Hepatocyte (in vitro differentiated cells): ENCODE measurements around the gene OR51B4.

ENCODE experiments used
- EZH2phosphoT487 ChIP-seq: fragments of 200-600 bp; sonication (generic); IDR thresholded peaks from one replicate; pipeline ENCODE4 v1.6.1; 2018; ENCODE audit warnings: antibody characterized with exemption, mild to moderate bottlenecking, low read depth, moderate library complexity; ENCODE audit not compliant: unreplicated experiment, severe bottlenecking
- TF ChIP-seq, protein P1 (sequence below): fragments of 200-600 bp; sonication (generic); IDR thresholded peaks from 2 replicates; pipeline ENCODE4 v1.5.1; 2016; ENCODE audit warnings: antibody characterized with exemption, mild to moderate bottlenecking; ENCODE audit not compliant: poor library complexity

DNA sequence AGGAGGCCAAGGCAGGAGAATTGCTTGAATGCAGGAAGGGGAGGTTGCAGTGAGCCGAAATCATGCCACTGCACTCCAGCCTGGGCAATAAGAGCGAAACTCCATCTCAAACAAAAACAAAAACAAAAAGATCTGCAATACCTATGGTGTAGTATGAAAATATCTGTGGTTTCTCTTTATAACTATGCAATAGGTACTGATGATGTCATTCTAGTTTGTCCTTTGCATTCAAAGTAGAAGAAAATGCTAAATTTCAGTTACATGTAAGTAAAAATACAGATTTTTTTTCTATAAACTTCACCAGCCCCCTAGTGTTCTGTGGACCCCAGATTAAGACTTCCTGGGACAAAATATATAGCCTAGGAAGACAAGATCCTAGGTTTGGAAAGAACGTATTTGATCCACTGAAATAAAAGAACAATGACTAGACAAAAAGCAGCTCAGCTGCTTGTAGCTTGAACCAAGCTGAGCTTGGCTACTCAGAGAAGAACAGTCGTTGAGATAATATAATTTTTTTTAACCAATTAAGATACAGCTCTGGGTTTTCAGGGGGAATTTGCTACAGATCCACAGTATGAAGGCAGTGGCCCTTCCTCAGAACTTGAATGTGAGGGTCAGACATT, 29.2 kb downstream of the OR51B4 start:
- no peak for TF ChIP-seq EZH2phosphoT487
- TF ChIP-seq, protein P1, sequence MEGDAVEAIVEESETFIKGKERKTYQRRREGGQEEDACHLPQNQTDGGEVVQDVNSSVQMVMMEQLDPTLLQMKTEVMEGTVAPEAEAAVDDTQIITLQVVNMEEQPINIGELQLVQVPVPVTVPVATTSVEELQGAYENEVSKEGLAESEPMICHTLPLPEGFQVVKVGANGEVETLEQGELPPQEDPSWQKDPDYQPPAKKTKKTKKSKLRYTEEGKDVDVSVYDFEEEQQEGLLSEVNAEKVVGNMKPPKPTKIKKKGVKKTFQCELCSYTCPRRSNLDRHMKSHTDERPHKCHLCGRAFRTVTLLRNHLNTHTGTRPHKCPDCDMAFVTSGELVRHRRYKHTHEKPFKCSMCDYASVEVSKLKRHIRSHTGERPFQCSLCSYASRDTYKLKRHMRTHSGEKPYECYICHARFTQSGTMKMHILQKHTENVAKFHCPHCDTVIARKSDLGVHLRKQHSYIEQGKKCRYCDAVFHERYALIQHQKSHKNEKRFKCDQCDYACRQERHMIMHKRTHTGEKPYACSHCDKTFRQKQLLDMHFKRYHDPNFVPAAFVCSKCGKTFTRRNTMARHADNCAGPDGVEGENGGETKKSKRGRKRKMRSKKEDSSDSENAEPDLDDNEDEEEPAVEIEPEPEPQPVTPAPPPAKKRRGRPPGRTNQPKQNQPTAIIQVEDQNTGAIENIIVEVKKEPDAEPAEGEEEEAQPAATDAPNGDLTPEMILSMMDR = no peak
